Measurements from ENCODE around the gene DNAJB11. TPM values are rescaled to one million over a fixed set of nuclear protein-coding genes. Genes with fewer than 3 reads are reported as not detected.

The DNAJB11 gene
- total RNA-seq, 1 donor from 2014 or later: 53.5 TPM

- TF ChIP-seq CTCF (conservative IDR thresholded peaks at IDR 0.05): peak; percentile 89
- Mint-ChIP-seq H3K4me3 (no peak overlapping the region), H3K27ac (ENCODE audit: unreplicated experiment) (no peak overlapping the region), H3K27me3 (ENCODE audit: low read depth) (peaks cover 65% of the 10 kb centered on the region), H3K9me3 (no peaks in the 10 kb centered on the region), H3K4me1 (peaks cover 12% of the 10 kb centered on the region), H3K36me3 (ENCODE audit: low read depth) (no peaks in the 10 kb centered on the region)
- peak; percentile 59 for DNase-seq (ENCODE audit: low read depth, low spot score)
Observed at GRCh38 chr3:186617036-186617946, 46.8 kb downstream of the DNAJB11 start.

GRCh38 chr3:186618318-186618938 is 47.9 kb downstream of the DNAJB11 start:
- Mint-ChIP-seq H3K4me3 (no peak overlapping the region), H3K27me3 (ENCODE audit: low read depth) (peaks cover 61% of the 10 kb centered on the region), H3K9me3 (no peaks in the 10 kb centered on the region), H3K27ac (ENCODE audit: unreplicated experiment) (no peak overlapping the region), H3K4me1 (peaks cover 12% of the 10 kb centered on the region), H3K36me3 (ENCODE audit: low read depth) (no peaks in the 10 kb centered on the region)
- DNase-seq (ENCODE audit: low read depth, low spot score): no peak
- TF ChIP-seq CTCF (conservative IDR thresholded peaks at IDR 0.05): no peak

GRCh38 chr3:186619787-186620212 is 49.3 kb downstream of the DNAJB11 start:
- peaks cover 47% of the 10 kb centered on the region for H3K27me3 Mint-ChIP-seq (ENCODE audit: low read depth)
- H3K27ac Mint-ChIP-seq (ENCODE audit: unreplicated experiment): no peak overlapping the region
- no peaks in the 10 kb centered on the region for H3K9me3 Mint-ChIP-seq
- no peak overlapping the region for H3K4me3 Mint-ChIP-seq
- DNase-seq (ENCODE audit: low read depth, low spot score): no peak
- no peaks in the 10 kb centered on the region for H3K36me3 Mint-ChIP-seq (ENCODE audit: low read depth)
- H3K4me1 Mint-ChIP-seq: peaks cover 11% of the 10 kb centered on the region
- TF ChIP-seq CTCF (conservative IDR thresholded peaks at IDR 0.05): no peak

- DNase-seq (ENCODE audit: low read depth, low spot score): no peak
- no peak for TF ChIP-seq CTCF (conservative IDR thresholded peaks at IDR 0.05)
- H3K36me3 Mint-ChIP-seq (ENCODE audit: low read depth): no peaks in the 10 kb centered on the region
- H3K4me3 Mint-ChIP-seq: no peak overlapping the region
- H3K9me3 Mint-ChIP-seq: no peaks in the 10 kb centered on the region
- peaks cover 7% of the 10 kb centered on the region for H3K4me1 Mint-ChIP-seq
- no peak overlapping the region for H3K27ac Mint-ChIP-seq (ENCODE audit: unreplicated experiment)
- H3K27me3 Mint-ChIP-seq (ENCODE audit: low read depth): peaks cover 45% of the 10 kb centered on the region
Observed at GRCh38 chr3:186620213-186621092, 49.9 kb downstream of the DNAJB11 start.
